HG03060 (cell line): Measurements from ENCODE around the gene RPRD1A.
"Not testable (repeated sequence)": the region's sequence is repeated elsewhere in the genome, so short reads cannot be mapped to it uniquely, and the experiment has no call there.

Source experiments
- ATAC-seq: cut with Tn5 transposase; IDR thresholded peaks from one replicate; pipeline ENCODE4 v1.9.1; 2021; ENCODE audit warnings: low read depth, moderate number of reproducible peaks; ENCODE audit not compliant: unreplicated experiment

The RPRD1A gene, protein sequence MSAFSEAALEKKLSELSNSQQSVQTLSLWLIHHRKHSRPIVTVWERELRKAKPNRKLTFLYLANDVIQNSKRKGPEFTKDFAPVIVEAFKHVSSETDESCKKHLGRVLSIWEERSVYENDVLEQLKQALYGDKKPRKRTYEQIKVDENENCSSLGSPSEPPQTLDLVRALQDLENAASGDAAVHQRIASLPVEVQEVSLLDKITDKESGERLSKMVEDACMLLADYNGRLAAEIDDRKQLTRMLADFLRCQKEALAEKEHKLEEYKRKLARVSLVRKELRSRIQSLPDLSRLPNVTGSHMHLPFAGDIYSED

DNA sequence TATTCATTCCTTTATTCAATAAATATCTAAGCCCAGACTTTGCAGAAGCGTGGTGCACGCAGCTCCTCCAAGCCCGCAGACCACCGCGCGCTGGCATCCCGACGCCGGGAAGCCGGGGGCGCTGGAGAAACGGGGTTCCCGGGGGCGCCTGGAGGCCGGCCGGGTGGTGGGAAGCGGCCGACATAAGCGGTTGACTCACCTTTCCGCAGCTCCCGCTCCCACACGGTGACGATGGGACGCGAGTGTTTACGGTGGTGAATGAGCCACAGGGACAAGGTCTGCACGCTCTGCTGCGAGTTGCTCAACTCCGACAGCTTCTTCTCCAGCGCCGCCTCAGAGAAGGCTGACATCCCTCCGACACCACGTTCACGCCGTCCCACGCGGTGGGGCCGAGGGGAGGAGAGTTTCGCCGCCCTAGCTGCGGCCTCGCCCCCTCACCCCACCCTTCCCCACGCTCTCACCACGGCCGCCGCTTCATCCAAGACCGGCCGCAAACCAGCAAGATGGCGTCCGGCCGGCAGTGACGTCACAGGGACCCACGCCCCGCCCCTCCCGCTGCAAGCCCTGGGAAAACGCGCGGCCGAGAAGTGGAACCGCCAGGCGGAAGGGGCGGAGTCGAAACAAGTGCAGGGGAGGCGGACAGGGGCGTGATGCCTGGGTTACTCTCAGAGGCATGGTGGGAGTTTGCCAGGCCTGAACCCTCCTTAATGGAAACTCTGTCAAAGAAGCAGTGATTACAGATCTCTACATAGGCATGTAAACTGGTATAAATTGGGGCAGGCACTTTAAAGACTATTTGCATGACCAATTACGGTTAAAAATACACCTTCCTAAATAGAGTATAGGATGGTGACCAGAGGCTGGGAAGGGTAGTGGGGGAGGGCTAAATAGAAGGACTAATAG is at the start of gene RPRD1A:
Gene RPRD1A (minus strand): TSS at position 505 of the 903 bp plus-strand sequence. CDS start 155 bp downstream, at position 350.
- ATAC-seq = peak; percentile 84

GRCh38 chr18:36116771-36117170 is 49.4 kb upstream of the RPRD1A start:
- ATAC-seq = not testable (repeated sequence)

DNA sequence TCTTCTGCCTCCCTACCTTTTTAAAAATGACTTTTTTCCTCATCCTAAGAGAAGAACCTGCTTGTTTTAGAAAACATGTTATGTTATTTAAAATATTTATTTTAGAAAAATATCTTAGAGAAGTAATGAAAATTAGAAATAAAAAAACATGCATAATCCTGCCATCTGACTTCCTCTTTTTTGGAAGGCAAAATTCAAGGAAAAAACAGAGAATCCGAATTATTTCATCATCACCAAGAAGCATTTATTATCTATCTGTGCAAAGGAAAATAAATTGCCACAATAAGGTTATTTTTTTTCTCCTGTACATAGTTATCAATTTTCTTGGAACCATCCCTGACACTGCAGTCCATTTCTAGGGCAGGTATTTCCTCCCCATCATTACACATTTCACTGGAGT is 47.4 kb upstream of the RPRD1A start:
- ATAC-seq = no peak

GRCh38 chr18:36114251-36114650 is 46.9 kb upstream of the RPRD1A start:
- ATAC-seq = no peak

GRCh38 chr18:36112302-36112701 is 44.9 kb upstream of the RPRD1A start:
- ATAC-seq = no peak

GRCh38 chr18:36109737-36110136 is 42.4 kb upstream of the RPRD1A start:
- ATAC-seq = no peak

DNA sequence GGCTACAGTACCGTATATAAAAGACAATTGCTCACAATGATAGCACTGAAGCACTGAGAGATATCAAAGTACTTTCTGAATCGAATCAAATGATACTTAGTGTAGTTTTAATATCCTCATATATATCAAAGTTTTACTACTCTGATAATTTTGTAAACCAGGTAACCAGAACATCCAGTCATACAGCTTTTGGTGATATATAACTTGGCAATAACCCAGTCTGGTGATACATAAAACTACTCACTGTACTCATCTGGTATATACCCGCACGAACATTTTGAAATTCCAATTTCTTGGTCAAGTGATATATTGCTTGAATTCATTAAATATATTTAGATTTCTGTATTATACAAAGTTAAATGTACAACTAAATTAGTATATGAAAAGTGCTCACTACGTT is 41.2 kb upstream of the RPRD1A start:
- no peak for ATAC-seq

GRCh38 chr18:36108196-36108595 is 40.8 kb upstream of the RPRD1A start:
- no peak for ATAC-seq

DNA sequence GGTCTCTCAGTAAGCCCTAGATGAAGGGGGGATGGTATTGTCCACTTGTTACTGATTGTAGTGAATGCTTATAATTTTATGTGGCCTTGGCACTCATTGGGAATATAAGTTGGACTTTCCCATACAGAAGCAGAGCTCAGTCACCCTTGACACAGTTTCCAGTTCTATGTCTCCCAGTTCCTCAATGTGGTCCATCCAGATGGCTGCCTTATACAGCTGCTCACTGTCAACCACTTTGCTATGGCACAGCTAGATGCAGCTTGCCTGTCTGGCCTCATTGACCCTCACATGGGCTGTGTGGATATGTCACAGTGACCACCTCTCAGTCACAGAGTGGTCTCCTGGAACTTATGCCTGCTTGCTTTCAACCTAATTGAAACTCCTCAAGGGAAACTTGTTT is 40.1 kb upstream of the RPRD1A start:
- no peak for ATAC-seq

- no peak for ATAC-seq
Measured at GRCh38 chr18:36104749-36105148, 37.4 kb upstream of the RPRD1A start.

GRCh38 chr18:36101943-36102342 is 34.6 kb upstream of the RPRD1A start:
- ATAC-seq = no peak

GRCh38 chr18:36099311-36099710 is 32.0 kb upstream of the RPRD1A start:
- ATAC-seq = no peak

GRCh38 chr18:36096955-36097354 is 29.6 kb upstream of the RPRD1A start:
- no peak for ATAC-seq

- no peak for ATAC-seq
Measured at GRCh38 chr18:36095936-36096519, 28.7 kb upstream of the RPRD1A start.

- ATAC-seq = no peak
Measured at GRCh38 chr18:36094431-36094830, 27.1 kb upstream of the RPRD1A start.

DNA sequence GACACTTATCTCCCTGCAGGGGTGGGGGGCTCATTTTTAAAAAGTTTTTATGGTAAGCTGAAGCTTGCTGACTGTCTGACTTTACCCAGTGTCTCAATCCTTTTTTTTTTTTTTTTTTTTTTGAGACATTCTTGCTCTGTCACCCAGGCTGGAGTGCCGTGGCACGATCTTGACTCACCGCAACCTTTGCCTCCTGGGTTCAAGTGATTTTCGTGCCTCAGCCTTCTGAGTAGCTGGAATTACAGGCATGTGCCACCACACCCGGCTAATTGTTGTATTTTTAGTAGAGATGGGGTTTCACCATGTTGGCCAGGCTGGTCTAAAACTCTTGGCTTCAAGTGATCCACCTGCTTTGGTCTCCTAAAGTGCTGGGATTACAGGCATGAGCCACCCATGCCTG is 24.8 kb upstream of the RPRD1A start:
- ATAC-seq = not testable (repeated sequence)

DNA sequence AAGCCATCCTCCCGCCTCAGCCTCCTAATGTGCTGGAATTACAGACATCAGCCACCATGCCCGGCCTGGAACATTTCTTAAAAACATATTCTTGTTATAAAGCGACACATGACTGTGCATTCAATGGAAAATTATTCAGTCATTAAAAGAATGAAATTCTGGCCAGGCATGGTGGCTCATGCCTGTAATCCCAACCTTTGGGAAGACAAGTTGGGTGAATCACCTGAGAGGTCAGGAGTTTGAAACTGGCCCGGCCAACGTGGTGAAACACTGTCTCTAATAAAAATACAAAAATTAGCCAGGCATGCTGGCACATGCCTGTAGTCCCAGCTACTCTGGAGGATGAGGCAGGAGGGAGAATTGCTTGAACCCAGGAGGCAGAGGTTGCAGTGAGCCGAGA is 21.6 kb upstream of the RPRD1A start:
- ATAC-seq = no peak

DNA sequence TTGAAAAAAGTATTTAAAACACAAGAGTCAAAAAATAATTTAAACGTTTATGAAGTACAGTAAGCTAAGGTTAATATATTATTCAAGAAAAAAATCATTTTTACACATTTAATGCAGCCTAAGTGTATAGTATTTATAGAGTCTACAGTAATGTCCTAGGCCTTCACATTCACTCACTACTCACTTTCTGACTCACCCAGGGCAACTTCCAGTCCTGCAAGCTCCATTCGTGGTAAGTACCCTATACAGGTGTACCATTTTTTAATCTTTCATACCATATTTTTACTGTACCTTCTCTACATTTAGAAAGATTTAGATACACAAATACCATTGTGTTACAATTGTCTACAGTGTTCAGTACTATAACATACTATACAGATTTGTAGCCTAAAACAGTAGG is 20.9 kb upstream of the RPRD1A start:
- no peak for ATAC-seq

DNA sequence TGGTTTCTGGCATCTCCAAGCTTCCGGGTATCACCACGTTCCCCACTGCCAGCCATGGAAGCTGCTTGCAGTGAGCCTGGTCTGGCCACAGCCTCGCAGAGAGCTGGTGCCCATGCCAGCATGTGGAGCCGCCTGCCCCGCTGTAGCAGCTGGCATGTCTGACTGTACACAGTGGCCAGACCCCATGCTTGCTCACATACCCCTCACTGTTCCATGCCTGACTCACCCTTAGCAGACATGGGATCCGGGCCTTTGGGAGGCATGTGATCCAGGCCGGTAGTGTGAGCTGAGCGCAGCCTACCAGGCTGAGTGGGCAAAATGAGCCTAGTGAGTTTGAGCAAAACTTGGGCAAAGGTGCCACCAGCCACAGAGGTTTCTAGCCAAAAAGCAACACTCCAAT is 18.8 kb upstream of the RPRD1A start:
- no peak for ATAC-seq

DNA sequence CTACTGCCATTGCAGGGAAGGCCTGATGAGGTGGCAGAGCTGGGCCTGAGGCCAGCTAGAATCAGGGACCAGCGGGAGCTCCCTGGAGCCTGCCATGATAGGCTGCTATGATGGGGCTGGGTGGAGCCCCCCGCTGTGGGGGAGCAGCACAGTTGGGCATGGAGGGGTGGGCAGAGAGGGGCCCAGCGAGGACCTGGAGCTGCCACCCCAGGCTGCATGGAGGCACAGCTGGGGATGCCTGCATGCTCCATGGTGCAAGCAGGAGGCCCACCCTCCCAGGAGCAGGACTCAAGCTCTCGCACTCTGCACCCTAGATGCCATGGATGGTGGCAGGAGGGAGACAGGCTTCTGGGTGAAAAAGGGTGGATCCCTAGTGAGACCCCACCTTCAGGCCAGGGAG is 17.8 kb upstream of the RPRD1A start:
- ATAC-seq = no peak

DNA sequence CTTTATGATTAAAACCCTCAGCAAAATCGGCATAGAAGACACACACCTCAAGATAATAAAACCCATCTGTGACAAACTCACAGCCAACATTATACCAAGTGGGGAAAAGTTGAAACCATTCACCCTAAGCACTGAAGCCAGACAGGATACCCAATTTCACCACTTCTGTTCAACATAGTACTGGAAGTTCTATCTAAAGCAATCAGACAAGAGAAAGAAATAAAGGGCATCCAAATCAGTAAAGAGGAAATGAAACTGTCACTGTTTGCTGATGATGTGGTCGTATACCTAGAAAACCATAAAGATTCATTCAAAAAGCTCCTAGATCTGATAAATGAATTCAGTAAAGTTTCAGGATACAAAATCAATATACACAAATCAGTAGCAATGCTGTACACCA is 16.4 kb upstream of the RPRD1A start:
- ATAC-seq = no peak
